HG02759 (cell line): ENCODE results near the gene PCDHGC3.

Experiments
- ATAC-seq: cut with Tn5 transposase; IDR thresholded peaks from one replicate; pipeline ENCODE4 v1.9.1; 2021; ENCODE audit warnings: mild to moderate bottlenecking, moderate library complexity; ENCODE audit not compliant: unreplicated experiment

Gene PCDHGC3

DNA sequence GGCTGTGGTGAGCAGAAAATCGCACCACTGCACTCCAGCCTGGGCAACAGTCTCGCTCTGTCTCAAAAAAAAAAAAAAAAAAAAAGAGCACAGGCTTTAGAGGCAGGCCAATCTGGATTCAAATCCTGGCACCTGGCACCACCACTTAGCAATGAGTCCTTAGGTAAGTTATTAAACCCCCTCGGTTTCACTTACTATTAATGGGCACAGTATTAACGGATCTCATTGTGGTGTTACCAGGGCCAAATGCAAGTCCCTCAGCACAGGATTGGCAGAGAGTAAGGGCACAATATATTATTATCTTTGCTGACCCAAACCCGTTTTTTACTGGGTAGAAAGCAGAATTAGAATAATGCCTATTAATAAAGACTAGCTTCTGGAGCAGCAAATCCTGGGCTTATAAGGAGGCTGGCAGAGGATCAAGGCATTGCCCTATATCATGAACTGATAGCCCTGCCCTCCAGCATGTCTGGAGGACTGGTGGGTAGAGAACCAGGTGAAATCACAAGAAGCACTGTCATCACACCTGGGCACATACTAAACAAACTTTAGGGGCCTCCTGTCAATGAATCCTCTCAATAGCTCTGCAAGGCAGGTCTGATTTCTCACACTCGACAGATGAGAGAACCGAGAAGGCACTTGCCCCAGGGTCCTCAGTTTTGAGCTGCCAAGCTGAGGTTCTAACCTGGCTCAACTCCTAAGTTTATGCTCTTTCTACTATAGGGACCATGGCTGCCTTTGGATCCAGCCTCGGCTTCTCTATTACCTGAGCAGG, 30.8 kb downstream of the PCDHGC3 start:
- ATAC-seq: no peak

- ATAC-seq: peak; percentile 51
Observed at GRCh38 chr5:141507387-141508091, 31.8 kb downstream of the PCDHGC3 start.

- ATAC-seq: no peak
Observed at GRCh38 chr5:141508440-141508797, 32.7 kb downstream of the PCDHGC3 start.

GRCh38 chr5:141508798-141509611, 33.2 kb downstream of the PCDHGC3 start:
- peak; percentile 16 for ATAC-seq

DNA sequence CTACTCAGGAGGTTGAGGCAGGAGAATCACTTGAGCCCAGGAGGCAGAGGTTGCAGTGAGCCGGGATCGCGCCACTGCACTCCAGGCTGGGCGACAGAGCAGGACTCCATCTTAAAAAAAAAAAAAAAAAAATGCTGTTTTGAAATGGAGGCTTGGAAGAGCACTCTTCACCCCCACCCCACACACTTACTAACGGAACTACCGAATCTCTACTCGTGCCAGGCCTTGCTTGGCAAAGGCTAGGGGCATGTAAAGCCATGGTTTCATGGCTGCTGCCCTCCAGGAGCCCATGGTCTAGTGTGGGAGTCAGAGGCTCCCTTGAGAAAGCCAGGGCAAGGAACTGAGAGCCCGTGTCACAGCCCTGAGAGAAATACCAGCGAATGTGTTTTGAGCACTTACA, 34.4 kb downstream of the PCDHGC3 start:
- no peak for ATAC-seq

DNA sequence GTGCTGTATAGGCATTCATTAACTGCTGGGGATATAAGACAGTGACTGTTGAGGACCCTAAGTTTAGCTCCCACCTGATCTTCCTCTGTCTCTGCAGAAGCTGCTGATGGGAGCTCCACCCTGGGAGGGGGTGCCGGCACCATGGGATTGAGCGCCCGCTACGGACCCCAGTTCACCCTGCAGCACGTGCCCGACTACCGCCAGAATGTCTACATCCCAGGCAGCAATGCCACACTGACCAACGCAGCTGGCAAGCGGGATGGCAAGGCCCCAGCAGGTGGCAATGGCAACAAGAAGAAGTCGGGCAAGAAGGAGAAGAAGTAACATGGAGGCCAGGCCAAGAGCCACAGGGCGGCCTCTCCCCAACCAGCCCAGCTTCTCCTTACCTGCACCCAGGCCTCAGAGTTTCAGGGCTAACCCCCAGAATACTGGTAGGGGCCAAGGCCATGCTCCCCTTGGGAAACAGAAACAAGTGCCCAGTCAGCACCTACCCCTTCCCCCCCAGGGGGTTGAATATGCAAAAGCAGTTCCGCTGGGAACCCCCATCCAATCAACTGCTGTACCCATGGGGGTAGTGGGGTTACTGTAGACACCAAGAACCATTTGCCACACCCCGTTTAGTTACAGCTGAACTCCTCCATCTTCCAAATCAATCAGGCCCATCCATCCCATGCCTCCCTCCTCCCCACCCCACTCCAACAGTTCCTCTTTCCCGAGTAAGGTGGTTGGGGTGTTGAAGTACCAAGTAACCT, 35.3 kb downstream of the PCDHGC3 start:
- peak; percentile 24 for ATAC-seq

- no peak for ATAC-seq
Observed at GRCh38 chr5:141511771-141512325, 36.1 kb downstream of the PCDHGC3 start.

GRCh38 chr5:141512390-141512910, 36.7 kb downstream of the PCDHGC3 start:
- ATAC-seq: no peak

GRCh38 chr5:141512911-141513626, 37.3 kb downstream of the PCDHGC3 start:
- no peak for ATAC-seq

GRCh38 chr5:141513627-141514329, 38.0 kb downstream of the PCDHGC3 start:
- peak; percentile 45 for ATAC-seq

- ATAC-seq: peak; percentile 10
Observed at GRCh38 chr5:141514330-141515133, 38.8 kb downstream of the PCDHGC3 start.

- ATAC-seq: no peak
Observed at GRCh38 chr5:141515141-141515540, 39.4 kb downstream of the PCDHGC3 start.

DNA sequence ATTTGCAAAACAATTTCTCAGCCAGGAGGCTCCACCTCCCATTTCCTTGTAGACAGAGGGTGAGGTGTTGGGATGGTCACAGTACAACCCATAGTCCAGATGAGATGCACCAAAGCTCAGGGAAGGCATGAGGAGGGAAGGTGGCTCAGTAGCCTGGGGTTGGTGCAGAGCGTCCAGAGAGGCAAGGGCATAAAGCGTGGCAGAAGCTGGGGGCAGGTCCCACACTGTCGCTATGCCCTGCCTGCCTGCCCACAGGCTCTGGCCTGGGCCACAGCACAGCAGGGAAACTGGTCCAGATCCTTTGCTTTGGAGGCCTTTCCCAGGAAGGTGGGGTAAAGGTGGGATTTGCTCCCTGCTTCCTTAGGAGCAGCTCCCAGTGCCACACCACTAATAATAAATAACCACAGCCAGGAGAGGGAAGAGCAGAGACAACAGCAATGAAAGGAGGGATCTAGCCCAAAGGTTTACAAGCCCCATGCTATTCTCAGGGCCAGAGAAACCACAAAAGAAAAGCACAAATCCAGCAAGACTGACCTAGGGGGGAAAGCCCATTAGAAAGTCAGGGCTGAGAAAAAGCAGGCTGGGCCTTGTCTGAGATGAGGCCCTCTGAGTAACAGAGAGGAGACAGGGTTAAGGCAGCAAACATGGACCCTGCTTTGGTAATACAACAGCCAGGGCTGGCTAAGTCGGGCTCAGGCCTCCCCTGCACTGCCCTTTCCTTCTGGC, 40.3 kb downstream of the PCDHGC3 start:
- ATAC-seq: no peak

DNA sequence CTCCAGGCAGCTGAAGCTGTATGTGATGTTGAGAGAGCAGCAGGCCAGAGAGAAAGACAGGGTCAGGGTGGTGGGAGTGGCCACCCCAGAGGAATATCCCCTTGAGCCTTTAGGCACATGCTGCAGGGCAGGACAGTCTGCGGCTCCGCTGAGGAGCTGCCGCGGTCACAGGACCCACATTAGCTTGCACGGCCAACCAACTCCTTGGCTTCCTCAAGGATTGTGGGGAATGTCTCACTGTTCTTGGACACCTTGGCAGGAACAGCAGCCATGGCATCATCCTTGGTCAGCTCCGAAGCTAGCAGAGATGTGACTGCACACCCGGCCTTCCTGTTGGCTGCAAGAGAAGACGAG, 40.9 kb downstream of the PCDHGC3 start:
- ATAC-seq: no peak

DNA sequence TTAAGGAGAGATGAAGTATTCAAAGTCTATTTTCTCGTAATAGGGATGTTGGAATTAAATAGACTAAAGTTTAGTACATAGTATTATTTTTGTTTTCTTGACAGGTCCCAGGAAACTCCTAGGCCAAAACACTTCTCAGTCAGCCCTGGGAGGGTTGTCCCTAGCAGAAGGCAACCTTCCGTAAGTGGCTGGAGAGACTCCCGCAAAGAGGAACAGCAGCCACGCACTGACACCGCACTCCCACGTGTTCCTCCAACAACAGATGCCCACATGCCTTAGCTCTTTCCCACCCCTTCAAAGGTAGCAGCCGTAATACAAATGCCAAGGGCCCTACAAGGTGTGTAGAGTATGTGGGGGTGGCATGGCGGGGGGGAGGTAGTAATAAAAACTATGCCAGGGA, 41.5 kb downstream of the PCDHGC3 start:
- no peak for ATAC-seq

- no peak for ATAC-seq
Observed at GRCh38 chr5:141517880-141518617, 42.3 kb downstream of the PCDHGC3 start.

DNA sequence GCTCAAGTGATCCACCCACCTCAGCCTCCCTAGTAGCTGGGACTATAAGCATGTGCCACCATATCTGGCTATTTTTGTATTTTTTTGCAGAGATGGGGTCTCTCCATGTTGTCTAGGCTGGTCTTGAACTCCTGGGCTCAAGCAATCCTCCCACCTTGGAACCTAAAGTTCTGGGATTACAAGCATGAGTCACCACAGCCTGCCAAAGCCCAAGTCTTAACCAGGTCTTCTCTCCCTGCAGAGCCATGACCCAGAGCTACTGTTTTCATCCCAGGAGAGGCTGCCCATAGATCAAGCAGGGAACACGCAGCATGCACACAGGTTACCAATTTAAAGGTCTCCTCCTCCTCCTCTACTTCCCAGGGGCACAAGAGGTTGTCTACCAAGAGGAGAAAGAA, 42.9 kb downstream of the PCDHGC3 start:
- ATAC-seq: no peak
